IPS-18c (cell line): ENCODE data around the gene WDR46.

Experiments
- H3K4me3 ChIP-seq: 2 replicates; pipeline ENCODE4 v1.7.0; 2013; ENCODE audit warnings: low read depth, mild to moderate bottlenecking, low read length, moderate library complexity; ENCODE audit not compliant: insufficient read depth
- H3K9me3 ChIP-seq: one replicate; pipeline ENCODE4 v1.6.1; 2013; ENCODE audit warnings: mild to moderate bottlenecking, low read length, moderate library complexity; ENCODE audit not compliant: control insufficient read depth, insufficient read depth

WDR46 gene

GRCh38 chr6:33249732-33250630 is 39.1 kb downstream of the WDR46 start:
- no peaks in the 10 kb centered on the region for H3K9me3 ChIP-seq
- peak overlapping the region; percentile 60 for H3K4me3 ChIP-seq

GRCh38 chr6:33248932-33249731 is 39.9 kb downstream of the WDR46 start:
- Histone ChIP-seq H3K9me3 (no peaks in the 10 kb centered on the region), H3K4me3 (peak overlapping the region; percentile 62)

GRCh38 chr6:33248643-33248931 is 40.5 kb downstream of the WDR46 start:
- peak overlapping the region; percentile 62 for H3K4me3 ChIP-seq
- H3K9me3 ChIP-seq = no peaks in the 10 kb centered on the region

- H3K9me3 ChIP-seq = no peaks in the 10 kb centered on the region
- H3K4me3 ChIP-seq = peak overlapping the region; percentile 62
These were observed 40.9 kb downstream of the WDR46 start for GRCh38 chr6:33247977-33248642.

- Histone ChIP-seq H3K9me3 (no peaks in the 10 kb centered on the region), H3K4me3 (no peak overlapping the region)
These were observed 45.6 kb downstream of the WDR46 start for GRCh38 chr6:33243476-33243875.

GRCh38 chr6:33241968-33242367 is 47.1 kb downstream of the WDR46 start:
- H3K9me3 ChIP-seq = no peaks in the 10 kb centered on the region
- H3K4me3 ChIP-seq = no peak overlapping the region

- no peaks in the 10 kb centered on the region for H3K9me3 ChIP-seq
- H3K4me3 ChIP-seq = no peak overlapping the region
These were observed 51.3 kb downstream of the WDR46 start for GRCh38 chr6:33237741-33238140.

GRCh38 chr6:33236852-33237251 is 52.2 kb downstream of the WDR46 start:
- Histone ChIP-seq H3K4me3 (no peak overlapping the region), H3K9me3 (no peaks in the 10 kb centered on the region)

- no peaks in the 10 kb centered on the region for H3K9me3 ChIP-seq
- H3K4me3 ChIP-seq = no peak overlapping the region
These were observed 52.7 kb downstream of the WDR46 start for GRCh38 chr6:33236328-33236727.

GRCh38 chr6:33235221-33235634 is 53.8 kb downstream of the WDR46 start:
- no peaks in the 10 kb centered on the region for H3K9me3 ChIP-seq
- H3K4me3 ChIP-seq = no peak overlapping the region
